ENCODE results near the gene NTM.
"Not testable (repeated sequence)": the region's sequence is repeated elsewhere in the genome, so short reads cannot be mapped to it uniquely, and the experiment has no call there.

Gene NTM

GRCh38 chr11:131909426-131910177 is 539.2 kb downstream of the NTM start:
- Histone ChIP-seq H3K9me3 (ENCODE audit: control insufficient read depth, low read length) (no peaks in the 10 kb centered on the region), H3K4me3 (ENCODE audit: extremely low read depth, insufficient read depth, low read length, poor library complexity, severe bottlenecking) (peak overlapping the region; percentile 71), H3K36me3 (ENCODE audit: control insufficient read depth, insufficient read depth, low read length) (peaks cover 11% of the 10 kb centered on the region), H3K27ac (ENCODE audit: low read depth, low read length, severe bottlenecking) (no peak overlapping the region), H3K4me1 (ENCODE audit: control insufficient read depth, insufficient read depth, low read length, poor library complexity, severe bottlenecking) (peaks cover 19% of the 10 kb centered on the region)
- 77 to 86% methylated on average over 7 to 10 of the region's 10 CpGs for WGBS, 2 experiments (ENCODE audit: insufficient coverage in 2 of 2)

DNA sequence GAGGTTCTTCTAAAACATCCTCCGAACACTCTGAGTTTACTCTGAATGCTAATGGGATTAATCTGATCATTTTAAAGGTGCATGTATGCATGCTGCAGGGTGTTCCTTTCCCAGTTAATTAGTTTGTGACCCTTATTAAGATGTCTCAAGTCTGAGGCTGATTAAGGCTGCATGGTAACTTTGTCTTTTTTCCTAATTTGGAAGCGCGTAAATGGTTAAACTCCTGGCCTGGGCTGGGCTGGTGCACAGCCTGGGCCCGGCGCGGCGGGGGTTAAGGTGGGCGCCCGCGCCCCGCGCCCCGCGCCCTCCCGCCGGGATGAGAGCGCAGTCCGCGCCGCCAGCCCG is 539.7 kb downstream of the NTM start:
- 8 to 80% methylated on average over 1 to 13 of the region's 21 CpGs for WGBS, 2 experiments (ENCODE audit: insufficient coverage in 2 of 2)
- H3K9me3 ChIP-seq (ENCODE audit: control insufficient read depth, low read length) = no peaks in the 10 kb centered on the region
- peaks cover 13% of the 10 kb centered on the region for H3K36me3 ChIP-seq (ENCODE audit: control insufficient read depth, insufficient read depth, low read length)
- peak overlapping the region; percentile 71 for H3K4me3 ChIP-seq (ENCODE audit: extremely low read depth, insufficient read depth, low read length, poor library complexity, severe bottlenecking)
- peaks cover 15% of the 10 kb centered on the region for H3K4me1 ChIP-seq (ENCODE audit: control insufficient read depth, insufficient read depth, low read length, poor library complexity, severe bottlenecking)
- no peak overlapping the region for H3K27ac ChIP-seq (ENCODE audit: low read depth, low read length, severe bottlenecking)

- H3K4me3 ChIP-seq (ENCODE audit: extremely low read depth, insufficient read depth, low read length, poor library complexity, severe bottlenecking) = peak overlapping the region; percentile 71
- H3K4me1 ChIP-seq (ENCODE audit: control insufficient read depth, insufficient read depth, low read length, poor library complexity, severe bottlenecking) = peaks cover 15% of the 10 kb centered on the region
- H3K36me3 ChIP-seq (ENCODE audit: control insufficient read depth, insufficient read depth, low read length) = peaks cover 16% of the 10 kb centered on the region
- H3K27ac ChIP-seq (ENCODE audit: low read depth, low read length, severe bottlenecking) = no peak overlapping the region
- no peaks in the 10 kb centered on the region for H3K9me3 ChIP-seq (ENCODE audit: control insufficient read depth, low read length)
- WGBS, 2 experiments (ENCODE audit: insufficient coverage in 2 of 2) = 0 to 1% methylated on average over 77 of the region's 105 CpGs
Measured at GRCh38 chr11:131910523-131911387, 540.3 kb downstream of the NTM start.

DNA sequence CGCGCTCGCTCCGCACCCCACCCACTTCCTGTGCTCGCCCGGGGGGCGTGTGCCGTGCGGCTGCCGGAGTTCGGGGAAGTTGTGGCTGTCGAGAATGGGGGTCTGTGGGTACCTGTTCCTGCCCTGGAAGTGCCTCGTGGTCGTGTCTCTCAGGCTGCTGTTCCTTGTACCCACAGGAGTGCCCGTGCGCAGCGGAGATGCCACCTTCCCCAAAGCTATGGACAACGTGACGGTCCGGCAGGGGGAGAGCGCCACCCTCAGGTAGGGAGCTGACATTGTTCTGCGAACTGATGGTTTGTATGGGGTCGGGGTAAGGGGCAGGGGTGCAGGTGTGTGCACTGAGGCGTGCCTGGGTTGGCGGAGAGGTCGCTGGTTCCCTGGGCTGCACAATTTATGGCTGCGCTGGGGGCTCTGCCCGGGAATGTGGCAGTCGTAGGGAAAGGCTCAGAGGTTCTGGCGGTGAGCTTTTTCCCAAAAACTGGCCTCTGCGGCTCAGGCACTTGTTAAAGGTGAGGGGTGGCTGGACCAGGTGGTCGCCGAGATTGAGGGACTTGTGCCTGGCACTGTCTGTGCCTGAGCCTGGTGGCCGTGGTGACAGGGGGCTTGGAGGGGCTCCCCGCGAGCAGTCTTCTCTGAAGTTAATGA is 541.1 kb downstream of the NTM start:
- peaks cover 16% of the 10 kb centered on the region for H3K36me3 ChIP-seq (ENCODE audit: control insufficient read depth, insufficient read depth, low read length)
- H3K9me3 ChIP-seq (ENCODE audit: control insufficient read depth, low read length); H3K27ac ChIP-seq (ENCODE audit: low read depth, low read length, severe bottlenecking): not testable (repeated sequence)
- peaks cover 15% of the 10 kb centered on the region for H3K4me1 ChIP-seq (ENCODE audit: control insufficient read depth, insufficient read depth, low read length, poor library complexity, severe bottlenecking)
- peak overlapping the region; percentile 71 for H3K4me3 ChIP-seq (ENCODE audit: extremely low read depth, insufficient read depth, low read length, poor library complexity, severe bottlenecking)
- WGBS, 2 experiments (ENCODE audit: insufficient coverage in 2 of 2) = 33 to 38% methylated on average over 12 to 14 of the region's 36 CpGs

GRCh38 chr11:131912134-131912533 is 541.7 kb downstream of the NTM start:
- no peaks in the 10 kb centered on the region for H3K9me3 ChIP-seq (ENCODE audit: control insufficient read depth, low read length)
- peak overlapping the region; percentile 71 for H3K4me3 ChIP-seq (ENCODE audit: extremely low read depth, insufficient read depth, low read length, poor library complexity, severe bottlenecking)
- peaks cover 16% of the 10 kb centered on the region for H3K36me3 ChIP-seq (ENCODE audit: control insufficient read depth, insufficient read depth, low read length)
- H3K4me1 ChIP-seq (ENCODE audit: control insufficient read depth, insufficient read depth, low read length, poor library complexity, severe bottlenecking) = peaks cover 15% of the 10 kb centered on the region
- no peak overlapping the region for H3K27ac ChIP-seq (ENCODE audit: low read depth, low read length, severe bottlenecking)
- 65 to 77% methylated on average over 4 to 6 of the region's 7 CpGs for WGBS, 2 experiments (ENCODE audit: insufficient coverage in 2 of 2)

- no peaks in the 10 kb centered on the region for H3K9me3 ChIP-seq (ENCODE audit: control insufficient read depth, low read length)
- H3K36me3 ChIP-seq (ENCODE audit: control insufficient read depth, insufficient read depth, low read length) = peaks cover 8% of the 10 kb centered on the region
- H3K4me1 ChIP-seq (ENCODE audit: control insufficient read depth, insufficient read depth, low read length, poor library complexity, severe bottlenecking) = peaks cover 15% of the 10 kb centered on the region
- no peak overlapping the region for H3K4me3 ChIP-seq (ENCODE audit: extremely low read depth, insufficient read depth, low read length, poor library complexity, severe bottlenecking)
- H3K27ac ChIP-seq (ENCODE audit: low read depth, low read length, severe bottlenecking) = no peak overlapping the region
- 63 to 74% methylated on average over 2 to 3 of the region's 4 CpGs for WGBS, 2 experiments (ENCODE audit: insufficient coverage in 2 of 2)
Measured at GRCh38 chr11:131913267-131913666, 542.9 kb downstream of the NTM start.

DNA sequence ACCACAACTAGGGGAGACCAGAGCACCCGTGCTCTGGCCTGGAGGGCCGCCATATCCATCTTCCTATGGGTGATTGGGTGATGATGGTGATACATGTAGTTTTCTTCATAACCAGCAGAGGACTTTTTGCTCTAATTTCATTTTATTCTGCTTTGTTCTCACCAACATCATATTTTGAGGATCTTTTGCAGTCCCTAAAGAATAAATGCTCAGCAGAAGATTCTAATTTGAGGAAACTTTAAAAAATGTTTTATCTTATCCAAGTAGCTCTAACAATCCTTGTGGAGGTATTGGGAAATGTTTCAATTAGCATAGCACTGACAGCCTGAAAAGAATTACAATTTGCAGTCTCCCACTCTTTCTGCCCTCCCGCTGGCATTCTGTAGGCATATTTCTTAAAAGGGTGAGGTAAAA is 544.0 kb downstream of the NTM start:
- no peaks in the 10 kb centered on the region for H3K9me3 ChIP-seq (ENCODE audit: control insufficient read depth, low read length)
- no CpG with 5 or more reads among the region's 3 CpGs for WGBS, 2 experiments (ENCODE audit: insufficient coverage in 2 of 2)

GRCh38 chr11:131916638-131917037 is 546.2 kb downstream of the NTM start:
- H3K4me3 ChIP-seq (ENCODE audit: extremely low read depth, insufficient read depth, low read length, poor library complexity, severe bottlenecking) = no peak overlapping the region
- H3K27ac ChIP-seq (ENCODE audit: low read depth, low read length, severe bottlenecking) = no peak overlapping the region
- 93 to 97% methylated on average over 5 of the region's 5 CpGs for WGBS, 2 experiments (ENCODE audit: insufficient coverage in 2 of 2)
- no peaks in the 10 kb centered on the region for H3K9me3 ChIP-seq (ENCODE audit: control insufficient read depth, low read length)
- peaks cover 7% of the 10 kb centered on the region for H3K4me1 ChIP-seq (ENCODE audit: control insufficient read depth, insufficient read depth, low read length, poor library complexity, severe bottlenecking)
- peaks cover 11% of the 10 kb centered on the region for H3K36me3 ChIP-seq (ENCODE audit: control insufficient read depth, insufficient read depth, low read length)

More for the DNA sequence above, 544.0 kb downstream of the NTM start:
- H3K36me3 ChIP-seq (ENCODE audit: control insufficient read depth, insufficient read depth, low read length) = peaks cover 8% of the 10 kb centered on the region
- no peak overlapping the region for H3K4me3 ChIP-seq (ENCODE audit: extremely low read depth, insufficient read depth, low read length, poor library complexity, severe bottlenecking)
- no peak overlapping the region for H3K27ac ChIP-seq (ENCODE audit: low read depth, low read length, severe bottlenecking)
- peaks cover 13% of the 10 kb centered on the region for H3K4me1 ChIP-seq (ENCODE audit: control insufficient read depth, insufficient read depth, low read length, poor library complexity, severe bottlenecking)

- 77 to 98% methylated on average over 5 of the region's 12 CpGs for WGBS, 2 experiments (ENCODE audit: insufficient coverage in 2 of 2)
- Histone ChIP-seq H3K27ac (ENCODE audit: low read depth, low read length, severe bottlenecking) (no peak overlapping the region), H3K4me3 (ENCODE audit: extremely low read depth, insufficient read depth, low read length, poor library complexity, severe bottlenecking) (no peak overlapping the region), H3K9me3 (ENCODE audit: control insufficient read depth, low read length) (no peaks in the 10 kb centered on the region), H3K36me3 (ENCODE audit: control insufficient read depth, insufficient read depth, low read length) (peaks cover 18% of the 10 kb centered on the region), H3K4me1 (ENCODE audit: control insufficient read depth, insufficient read depth, low read length, poor library complexity, severe bottlenecking) (peaks cover 4% of the 10 kb centered on the region)
Measured at GRCh38 chr11:131917634-131918384, 547.4 kb downstream of the NTM start.

DNA sequence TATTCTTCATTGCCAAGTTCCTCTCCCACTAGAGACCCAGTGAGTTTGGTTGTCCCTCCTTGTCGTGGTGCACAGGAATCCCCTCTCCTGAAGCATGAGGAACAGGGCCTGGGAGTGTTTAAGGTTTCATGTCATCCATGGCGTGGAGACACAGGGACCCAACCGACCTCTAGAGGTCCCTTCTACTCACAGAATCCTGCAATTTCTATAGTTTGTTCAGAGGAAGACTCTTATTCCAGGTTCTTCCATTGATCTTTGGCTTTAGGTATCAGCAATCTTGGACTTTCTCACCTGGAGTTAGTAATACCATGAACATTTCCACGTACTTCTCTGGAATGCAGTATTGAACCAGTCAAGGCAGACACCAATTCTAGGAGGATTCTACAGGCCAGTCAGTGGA is 548.2 kb downstream of the NTM start:
- peaks cover 18% of the 10 kb centered on the region for H3K36me3 ChIP-seq (ENCODE audit: control insufficient read depth, insufficient read depth, low read length)
- 90 to 100% methylated on average over 3 of the region's 4 CpGs for WGBS, 2 experiments (ENCODE audit: insufficient coverage in 2 of 2)

More for the DNA sequence above, 548.2 kb downstream of the NTM start:
- peaks cover 2% of the 10 kb centered on the region for H3K4me1 ChIP-seq (ENCODE audit: control insufficient read depth, insufficient read depth, low read length, poor library complexity, severe bottlenecking)
- no peaks in the 10 kb centered on the region for H3K9me3 ChIP-seq (ENCODE audit: control insufficient read depth, low read length)
- no peak overlapping the region for H3K27ac ChIP-seq (ENCODE audit: low read depth, low read length, severe bottlenecking)
- no peak overlapping the region for H3K4me3 ChIP-seq (ENCODE audit: extremely low read depth, insufficient read depth, low read length, poor library complexity, severe bottlenecking)
